GM12864 (cell line): ENCODE results near the gene RERE.

Experiments used
- DNase-seq: peaks from one replicate; pipeline ENCODE4 v3.0.0-alpha.2; 2011; ENCODE audit warnings: low read depth
- H3K4me3 ChIP-seq: 2 replicates; pipeline ENCODE4 v1.5.1; 2011; ENCODE audit warnings: mild to moderate bottlenecking, low read depth, low read length, control low read depth
- CTCF ChIP-seq: IDR thresholded peaks from 2 replicates; pipeline ENCODE4 v1.5.1; 2011; ENCODE audit warnings: low read depth, mild to moderate bottlenecking, moderate library complexity, low read length, control low read depth, inconsistent platforms; ENCODE audit errors: missing control alignments

RERE gene

DNA sequence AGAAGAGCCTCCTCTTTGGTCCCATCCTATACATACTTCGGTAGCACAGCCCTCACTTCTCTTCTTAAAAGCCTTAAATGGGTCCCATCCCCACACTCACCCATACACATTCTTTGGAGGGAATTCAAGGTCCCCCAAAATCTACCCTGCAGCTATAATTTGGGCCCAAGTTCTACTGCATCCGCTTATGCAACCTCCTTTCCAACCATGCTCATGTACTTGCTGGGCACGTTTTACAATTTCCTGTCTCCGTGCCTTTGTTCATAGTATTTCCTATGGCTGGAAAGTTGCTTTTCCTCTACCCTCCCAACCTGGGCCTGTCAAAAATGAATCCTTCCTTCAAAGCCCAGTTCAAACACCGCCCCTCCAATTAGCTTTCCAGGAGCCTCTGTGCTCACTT, 399.8 kb downstream of the RERE start:
- H3K4me3 ChIP-seq = no peak overlapping the region
- DNase-seq = no peak
- no peak for TF ChIP-seq CTCF

DNA sequence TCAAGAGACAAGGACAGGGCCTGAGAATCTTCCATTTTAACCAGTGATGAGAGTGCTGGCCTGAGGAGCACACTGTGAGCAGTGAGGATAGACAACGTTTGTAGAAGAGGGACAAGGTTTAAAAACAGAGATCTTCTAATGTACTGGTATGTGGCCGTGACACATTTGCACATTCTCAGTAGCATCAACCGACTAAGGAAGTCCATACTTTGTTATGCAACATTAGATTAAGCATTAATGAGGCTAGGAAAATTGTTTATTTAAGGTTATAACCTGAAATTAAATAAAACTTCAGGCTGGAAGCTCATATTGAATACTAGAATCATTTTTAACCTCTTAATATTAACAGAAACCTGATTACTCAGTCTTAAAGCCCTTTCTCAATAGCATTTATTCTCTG, 400.6 kb downstream of the RERE start:
- H3K4me3 ChIP-seq = no peak overlapping the region
- DNase-seq = no peak
- TF ChIP-seq CTCF = no peak

DNA sequence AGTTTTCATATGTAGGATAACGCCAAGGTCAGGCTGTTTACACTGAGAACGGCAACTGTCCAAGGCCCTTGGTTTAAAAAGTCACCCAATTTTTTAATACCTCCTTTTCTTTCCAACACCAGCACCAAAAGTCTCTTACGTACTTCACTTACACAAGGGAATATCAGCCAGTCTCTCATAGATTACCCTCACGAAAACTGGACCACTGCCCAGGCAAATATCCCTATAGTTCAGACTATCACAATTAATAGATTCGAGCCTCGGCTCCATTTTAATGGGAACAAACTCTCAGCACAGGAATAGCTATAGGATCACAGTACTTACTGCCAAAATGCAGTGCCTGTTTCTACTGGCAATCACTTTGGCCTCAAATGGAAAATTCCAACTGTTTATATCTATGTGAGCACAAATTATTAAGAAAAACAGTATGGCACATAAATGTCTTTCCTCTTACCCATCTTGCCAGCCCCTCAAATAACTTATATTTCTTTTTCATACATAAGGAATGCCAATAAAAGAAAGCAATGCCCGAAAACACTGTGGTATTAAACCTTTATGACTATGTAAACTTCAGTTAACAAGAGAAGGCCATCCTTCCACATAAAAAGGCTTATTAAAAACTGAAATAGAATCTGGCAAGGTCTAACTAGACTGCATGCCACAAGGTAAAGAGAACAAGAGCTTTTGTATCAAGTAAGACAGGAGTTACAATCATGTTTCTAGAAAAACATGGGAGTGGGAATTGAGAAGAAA, 401.7 kb downstream of the RERE start:
- no peak overlapping the region for H3K4me3 ChIP-seq
- DNase-seq = no peak
- TF ChIP-seq CTCF = no peak

- DNase-seq = no peak
- no peak for TF ChIP-seq CTCF
- H3K4me3 ChIP-seq = no peak overlapping the region
These were observed 405.1 kb downstream of the RERE start for GRCh38 chr1:8412183-8412831.

DNA sequence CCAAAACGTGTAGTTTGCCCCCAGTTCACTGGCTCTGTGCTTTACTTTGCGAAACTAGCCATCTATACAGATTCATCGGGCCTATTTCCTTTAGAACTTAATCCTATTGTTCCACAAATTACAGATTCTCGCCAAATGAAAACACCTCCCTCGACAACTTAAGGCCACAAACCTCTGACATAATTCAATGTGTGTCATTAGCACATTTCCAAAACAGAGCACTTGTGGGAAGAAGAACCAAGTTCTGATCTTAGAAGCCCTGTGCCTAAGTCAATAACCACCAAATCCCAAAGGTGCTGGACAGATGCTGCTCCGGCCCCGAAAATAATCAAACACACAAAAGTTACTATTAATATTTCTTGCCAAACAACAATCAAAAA, 405.6 kb downstream of the RERE start:
- no peak overlapping the region for H3K4me3 ChIP-seq
- TF ChIP-seq CTCF = no peak

GRCh38 chr1:8410791-8411190, 406.6 kb downstream of the RERE start:
- DNase-seq = no peak
- TF ChIP-seq CTCF = no peak
- no peak overlapping the region for H3K4me3 ChIP-seq

More for the DNA sequence above, 405.6 kb downstream of the RERE start:
- DNase-seq = no peak

DNA sequence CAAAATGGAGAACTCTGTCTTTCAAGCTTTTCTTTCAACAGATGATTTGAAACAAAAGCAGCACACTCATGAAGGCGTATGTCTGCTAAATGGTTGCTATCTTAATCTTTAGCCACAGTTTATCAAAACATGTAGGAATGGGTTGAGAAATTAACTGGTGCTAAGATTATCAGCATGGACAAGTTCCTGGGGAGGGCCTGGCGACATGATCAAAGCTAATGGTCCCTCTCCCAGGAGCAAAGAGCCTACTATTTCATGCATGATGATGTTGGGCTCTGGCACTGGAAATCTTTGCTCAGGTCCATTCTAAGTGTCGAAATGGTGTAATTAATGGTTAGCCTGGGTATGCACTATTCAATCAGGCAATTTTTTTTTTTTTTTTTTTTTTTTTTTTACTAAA, 407.8 kb downstream of the RERE start:
- no peak for TF ChIP-seq CTCF
- no peak overlapping the region for H3K4me3 ChIP-seq
- no peak for DNase-seq
